ENCODE results near the gene KCTD13.

The KCTD13 gene

DNA sequence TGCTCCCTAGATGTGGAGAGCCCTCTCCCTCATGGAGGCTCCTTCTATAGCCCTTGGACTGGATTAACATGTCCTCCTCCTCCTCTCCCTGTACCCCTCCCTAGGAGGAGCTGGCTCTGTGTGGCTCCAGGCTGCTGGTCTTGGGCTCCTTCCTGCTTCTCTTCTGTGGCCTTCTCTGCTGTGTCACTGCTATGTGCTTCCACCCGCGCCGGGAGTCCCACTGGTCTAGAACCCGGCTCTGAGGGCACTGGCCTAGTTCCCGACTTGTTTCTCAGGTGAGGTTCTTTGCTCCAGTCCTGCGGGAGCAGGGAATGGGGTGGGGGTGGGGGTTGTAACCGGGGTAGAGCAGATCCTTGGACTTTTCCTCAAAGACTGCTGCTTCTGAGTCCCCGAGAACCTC is 45.3 kb upstream of the KCTD13 start:
- H3K36me3 ChIP-seq (ENCODE audit: low read length), result no peaks in the 10 kb centered on the region
- no peaks in the 10 kb centered on the region for H4K20me1 ChIP-seq (ENCODE audit: low read depth, low read length)
- peaks cover 25% of the 10 kb centered on the region for H3K79me2 ChIP-seq (ENCODE audit: insufficient read depth, low read length)
- no peak overlapping the region for H2AFZ ChIP-seq (ENCODE audit: low read depth, low read length, severe bottlenecking)
- H3K4me2 ChIP-seq (ENCODE audit: low read depth, low read length, poor library complexity, severe bottlenecking), result no peak overlapping the region
- no peak overlapping the region for H3K27ac ChIP-seq (ENCODE audit: low read depth, low read length)
- H3K9me2 ChIP-seq (replicated peaks; ENCODE audit: insufficient read depth, low read length), result no peaks in the 10 kb centered on the region
- TF ChIP-seq EZH2phosphoT487 (conservative IDR thresholded peaks at IDR 0.05; ENCODE audit: low read length), result no peak
- TF ChIP-seq, protein P1, sequence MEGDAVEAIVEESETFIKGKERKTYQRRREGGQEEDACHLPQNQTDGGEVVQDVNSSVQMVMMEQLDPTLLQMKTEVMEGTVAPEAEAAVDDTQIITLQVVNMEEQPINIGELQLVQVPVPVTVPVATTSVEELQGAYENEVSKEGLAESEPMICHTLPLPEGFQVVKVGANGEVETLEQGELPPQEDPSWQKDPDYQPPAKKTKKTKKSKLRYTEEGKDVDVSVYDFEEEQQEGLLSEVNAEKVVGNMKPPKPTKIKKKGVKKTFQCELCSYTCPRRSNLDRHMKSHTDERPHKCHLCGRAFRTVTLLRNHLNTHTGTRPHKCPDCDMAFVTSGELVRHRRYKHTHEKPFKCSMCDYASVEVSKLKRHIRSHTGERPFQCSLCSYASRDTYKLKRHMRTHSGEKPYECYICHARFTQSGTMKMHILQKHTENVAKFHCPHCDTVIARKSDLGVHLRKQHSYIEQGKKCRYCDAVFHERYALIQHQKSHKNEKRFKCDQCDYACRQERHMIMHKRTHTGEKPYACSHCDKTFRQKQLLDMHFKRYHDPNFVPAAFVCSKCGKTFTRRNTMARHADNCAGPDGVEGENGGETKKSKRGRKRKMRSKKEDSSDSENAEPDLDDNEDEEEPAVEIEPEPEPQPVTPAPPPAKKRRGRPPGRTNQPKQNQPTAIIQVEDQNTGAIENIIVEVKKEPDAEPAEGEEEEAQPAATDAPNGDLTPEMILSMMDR (IDR thresholded peaks at IDR 0.05; ENCODE audit: insufficient read depth, low read length, poor library complexity, severe bottlenecking), result no peak
- no peaks in the 10 kb centered on the region for H3K9me3 ChIP-seq (ENCODE audit: insufficient read depth, low read length)
- no peak overlapping the region for H3K4me3 ChIP-seq (ENCODE audit: insufficient read depth, low read length, poor library complexity, severe bottlenecking)
- H3F3A ChIP-seq (ENCODE audit: insufficient read depth), result peaks cover 16% of the 10 kb centered on the region
- H3K9ac ChIP-seq (ENCODE audit: low read length), result no peak overlapping the region
- H3K27me3 ChIP-seq (ENCODE audit: low read length), result no peaks in the 10 kb centered on the region

DNA sequence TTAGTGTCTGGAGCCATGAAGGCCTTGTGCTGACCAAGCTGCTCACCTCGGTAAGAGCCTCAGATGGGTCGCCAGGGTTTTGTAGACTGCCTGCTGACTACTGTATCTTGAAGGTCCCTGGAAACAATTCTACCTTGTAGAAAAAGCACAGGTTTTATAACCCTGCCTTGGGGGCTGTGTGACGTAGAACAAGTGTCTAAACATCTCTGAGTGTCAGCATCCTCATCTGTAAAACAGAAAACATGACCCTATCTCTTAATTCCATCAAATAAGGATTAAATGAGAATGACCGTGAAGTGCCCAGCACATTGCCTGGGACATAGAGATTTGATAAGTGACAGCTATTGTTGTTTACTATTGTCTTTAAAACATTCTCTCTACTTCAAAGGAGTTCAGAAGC is 42.2 kb upstream of the KCTD13 start:
- H3K36me3 ChIP-seq (ENCODE audit: low read length), result no peaks in the 10 kb centered on the region
- H3F3A ChIP-seq (ENCODE audit: insufficient read depth), result peaks cover 16% of the 10 kb centered on the region
- H3K4me2 ChIP-seq (ENCODE audit: low read depth, low read length, poor library complexity, severe bottlenecking), result no peak overlapping the region
- no peak overlapping the region for H3K4me3 ChIP-seq (ENCODE audit: insufficient read depth, low read length, poor library complexity, severe bottlenecking)
- H4K20me1 ChIP-seq (ENCODE audit: low read depth, low read length), result no peaks in the 10 kb centered on the region
- TF ChIP-seq, protein P1 (IDR thresholded peaks at IDR 0.05; ENCODE audit: insufficient read depth, low read length, poor library complexity, severe bottlenecking), result no peak
- TF ChIP-seq EZH2phosphoT487 (conservative IDR thresholded peaks at IDR 0.05; ENCODE audit: low read length), result no peak
- no peak overlapping the region for H2AFZ ChIP-seq (ENCODE audit: low read depth, low read length, severe bottlenecking)
- no peaks in the 10 kb centered on the region for H3K9me3 ChIP-seq (ENCODE audit: insufficient read depth, low read length)
- no peaks in the 10 kb centered on the region for H3K27me3 ChIP-seq (ENCODE audit: low read length)
- H3K79me2 ChIP-seq (ENCODE audit: insufficient read depth, low read length), result no peaks in the 10 kb centered on the region
- H3K9ac ChIP-seq (ENCODE audit: low read length), result no peak overlapping the region
- H3K27ac ChIP-seq (ENCODE audit: low read depth, low read length), result no peak overlapping the region
- no peaks in the 10 kb centered on the region for H3K9me2 ChIP-seq (replicated peaks; ENCODE audit: insufficient read depth, low read length)

DNA sequence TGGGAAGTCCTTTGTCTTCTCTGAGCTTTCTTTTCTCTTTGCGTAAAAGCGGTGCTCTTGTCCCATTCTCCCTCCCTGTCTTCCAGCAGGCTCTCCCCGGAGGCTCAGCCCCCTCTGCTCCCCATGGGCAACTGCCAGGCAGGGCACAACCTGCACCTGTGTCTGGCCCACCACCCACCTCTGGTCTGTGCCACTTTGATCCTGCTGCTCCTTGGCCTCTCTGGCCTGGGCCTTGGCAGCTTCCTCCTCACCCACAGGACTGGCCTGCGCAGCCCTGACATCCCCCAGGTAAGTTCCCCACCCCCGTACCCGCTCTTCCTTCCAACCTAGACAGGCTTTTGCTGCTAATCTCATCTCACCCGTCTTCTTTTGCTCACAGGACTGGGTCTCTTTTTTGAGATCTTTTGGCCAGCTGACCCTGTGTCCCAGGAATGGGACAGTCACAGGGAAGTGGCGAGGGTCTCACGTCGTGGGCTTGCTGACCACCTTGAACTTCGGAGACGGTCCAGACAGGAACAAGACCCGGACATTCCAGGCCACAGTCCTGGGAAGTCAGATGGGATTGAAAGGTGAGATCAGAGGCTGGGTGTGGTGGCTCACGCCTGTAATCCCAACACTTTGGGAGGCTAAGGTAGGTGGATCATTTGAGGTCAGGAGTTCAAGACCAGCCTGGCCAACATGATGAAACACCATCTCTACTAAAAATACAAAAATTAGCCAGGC is 37.2 kb upstream of the KCTD13 start:
- peak overlapping the region; percentile 72; the same call in 1 of the 2 replicates for H3K9ac ChIP-seq (ENCODE audit: low read length)
- no peaks in the 10 kb centered on the region for H3K9me2 ChIP-seq (replicated peaks; ENCODE audit: insufficient read depth, low read length)
- no peaks in the 10 kb centered on the region for H3F3A ChIP-seq (ENCODE audit: insufficient read depth)
- H4K20me1 ChIP-seq (ENCODE audit: low read depth, low read length), result no peaks in the 10 kb centered on the region
- H3K9me3 ChIP-seq (ENCODE audit: insufficient read depth, low read length), result no peaks in the 10 kb centered on the region
- no peaks in the 10 kb centered on the region for H3K36me3 ChIP-seq (ENCODE audit: low read length)
- H3K27me3 ChIP-seq (ENCODE audit: low read length), result no peaks in the 10 kb centered on the region
- TF ChIP-seq, protein P1 (IDR thresholded peaks at IDR 0.05; ENCODE audit: insufficient read depth, low read length, poor library complexity, severe bottlenecking), result no peak
- TF ChIP-seq EZH2phosphoT487 (conservative IDR thresholded peaks at IDR 0.05; ENCODE audit: low read length), result no peak
- H3K79me2 ChIP-seq (ENCODE audit: insufficient read depth, low read length), result no peaks in the 10 kb centered on the region
- H3K4me3 ChIP-seq (ENCODE audit: insufficient read depth, low read length, poor library complexity, severe bottlenecking), result no peak overlapping the region
- H3K4me2 ChIP-seq (ENCODE audit: low read depth, low read length, poor library complexity, severe bottlenecking), result peak overlapping the region; percentile 79
- no peak overlapping the region for H2AFZ ChIP-seq (ENCODE audit: low read depth, low read length, severe bottlenecking)
- no peak overlapping the region for H3K27ac ChIP-seq (ENCODE audit: low read depth, low read length)

Measured in SU-DHL-6 (cell line).